VCaP (cell line): ENCODE data around the gene SFXN5.

Source experiments
- H3K27ac ChIP-seq: fragments of 450-650 bp; 2 replicates; pipeline ENCODE4 v1.5.1; 2017
- TF ChIP-seq, protein P1 (sequence below): fragments of 450-650 bp; conservative IDR thresholded peaks from 2 replicates; pipeline ENCODE4 v1.5.1; 2017; ENCODE audit warnings: mild to moderate bottlenecking, moderate library complexity

SFXN5 gene

DNA sequence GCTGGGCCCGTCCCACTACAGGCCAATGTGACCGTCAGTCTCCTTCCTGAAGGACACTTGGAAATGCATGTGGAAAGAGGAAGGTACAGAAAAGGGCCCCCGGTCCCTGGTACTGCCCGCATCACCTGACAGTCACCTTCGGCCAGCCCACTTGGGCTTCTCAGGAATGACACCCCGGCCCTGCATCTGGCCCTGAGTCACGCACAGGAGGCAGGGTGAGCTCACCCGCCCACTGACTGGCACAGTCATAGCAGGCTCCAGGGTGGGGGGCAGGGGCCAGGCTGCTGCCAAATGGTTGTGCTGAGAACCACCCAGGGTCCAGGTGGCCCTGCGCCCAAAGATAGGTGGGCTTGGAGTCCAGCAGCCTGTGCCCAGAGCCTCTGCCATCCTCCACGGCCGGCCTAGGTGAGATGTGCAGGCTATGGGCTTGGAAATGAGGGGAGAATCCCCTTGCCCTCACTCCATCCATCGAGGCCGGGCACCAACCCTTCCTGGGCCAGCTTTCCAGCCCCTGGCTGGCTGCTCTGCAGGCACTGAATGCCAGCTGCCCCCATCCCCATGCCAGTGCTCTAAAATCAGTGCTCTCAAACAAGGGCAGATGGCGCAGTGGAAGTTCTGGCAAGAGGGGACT is 140.1 kb downstream of the SFXN5 start:
- no peak overlapping the region for H3K27ac ChIP-seq
- TF ChIP-seq, protein P1, sequence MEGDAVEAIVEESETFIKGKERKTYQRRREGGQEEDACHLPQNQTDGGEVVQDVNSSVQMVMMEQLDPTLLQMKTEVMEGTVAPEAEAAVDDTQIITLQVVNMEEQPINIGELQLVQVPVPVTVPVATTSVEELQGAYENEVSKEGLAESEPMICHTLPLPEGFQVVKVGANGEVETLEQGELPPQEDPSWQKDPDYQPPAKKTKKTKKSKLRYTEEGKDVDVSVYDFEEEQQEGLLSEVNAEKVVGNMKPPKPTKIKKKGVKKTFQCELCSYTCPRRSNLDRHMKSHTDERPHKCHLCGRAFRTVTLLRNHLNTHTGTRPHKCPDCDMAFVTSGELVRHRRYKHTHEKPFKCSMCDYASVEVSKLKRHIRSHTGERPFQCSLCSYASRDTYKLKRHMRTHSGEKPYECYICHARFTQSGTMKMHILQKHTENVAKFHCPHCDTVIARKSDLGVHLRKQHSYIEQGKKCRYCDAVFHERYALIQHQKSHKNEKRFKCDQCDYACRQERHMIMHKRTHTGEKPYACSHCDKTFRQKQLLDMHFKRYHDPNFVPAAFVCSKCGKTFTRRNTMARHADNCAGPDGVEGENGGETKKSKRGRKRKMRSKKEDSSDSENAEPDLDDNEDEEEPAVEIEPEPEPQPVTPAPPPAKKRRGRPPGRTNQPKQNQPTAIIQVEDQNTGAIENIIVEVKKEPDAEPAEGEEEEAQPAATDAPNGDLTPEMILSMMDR, result no peak

DNA sequence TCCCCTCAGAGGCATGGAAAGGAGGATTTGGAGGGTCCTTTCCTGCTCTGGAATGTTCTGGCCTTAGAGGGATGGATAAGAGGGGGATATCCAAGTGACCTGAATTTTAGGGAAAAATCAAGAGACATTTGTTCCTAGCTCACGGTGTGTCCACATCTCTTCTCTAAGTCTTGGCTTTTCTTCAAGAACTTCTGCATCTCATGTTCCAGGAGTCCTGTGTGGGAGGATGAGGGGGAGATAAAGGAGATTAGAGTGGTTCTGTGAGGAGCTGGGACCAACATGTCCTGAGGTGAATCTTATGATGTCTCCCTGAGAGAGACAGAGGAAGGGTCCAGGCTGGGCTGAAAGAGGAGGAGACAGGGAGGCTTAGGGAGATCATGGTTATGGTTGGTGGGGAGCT is 142.5 kb downstream of the SFXN5 start:
- TF ChIP-seq, protein P1, result no peak
- no peak overlapping the region for H3K27ac ChIP-seq

DNA sequence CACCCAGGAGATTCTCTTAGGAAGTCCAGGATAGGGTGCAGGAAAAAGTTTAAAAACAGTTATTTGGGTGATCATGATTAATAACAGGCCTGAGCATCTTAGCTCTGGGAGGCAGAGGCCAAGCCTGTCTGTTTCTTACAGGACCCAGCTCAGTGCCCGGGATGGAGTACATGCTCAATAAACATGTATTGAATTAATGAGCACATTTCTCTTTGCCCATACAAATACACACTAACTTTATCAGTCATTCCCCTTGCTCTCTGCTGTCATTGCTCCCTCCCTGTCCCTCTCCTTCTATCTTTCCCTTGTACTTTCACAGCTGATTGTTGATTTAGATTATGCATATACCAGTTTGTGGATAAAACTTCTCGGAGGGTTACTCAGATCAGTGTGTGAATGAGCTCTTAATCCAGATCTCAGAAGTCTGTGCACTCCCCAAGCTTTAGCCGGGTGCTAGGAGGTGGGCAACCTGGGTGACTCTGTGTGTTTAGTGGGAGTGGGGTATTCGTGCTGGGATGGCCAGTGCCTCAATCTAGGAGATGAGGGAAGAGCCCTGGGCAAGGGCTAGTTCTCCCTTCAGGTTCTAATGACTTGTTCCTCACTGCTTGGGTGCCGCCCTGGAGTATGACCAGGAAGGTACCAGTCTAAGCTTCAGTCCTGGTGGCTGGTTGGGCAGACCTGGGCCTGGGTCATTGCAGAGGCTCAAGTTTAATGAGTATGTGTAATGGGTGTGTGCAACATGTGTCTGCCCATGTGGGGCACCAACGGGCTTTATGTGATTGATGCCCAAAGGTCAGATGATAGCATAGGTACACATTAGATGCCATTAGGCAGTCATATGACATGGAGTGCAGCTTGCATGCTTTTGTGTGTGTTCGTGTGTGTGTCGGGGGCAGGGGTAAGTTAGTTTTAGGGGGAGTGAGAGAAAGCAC is 143.6 kb downstream of the SFXN5 start:
- TF ChIP-seq, protein P1, result no peak
- no peak overlapping the region for H3K27ac ChIP-seq

DNA sequence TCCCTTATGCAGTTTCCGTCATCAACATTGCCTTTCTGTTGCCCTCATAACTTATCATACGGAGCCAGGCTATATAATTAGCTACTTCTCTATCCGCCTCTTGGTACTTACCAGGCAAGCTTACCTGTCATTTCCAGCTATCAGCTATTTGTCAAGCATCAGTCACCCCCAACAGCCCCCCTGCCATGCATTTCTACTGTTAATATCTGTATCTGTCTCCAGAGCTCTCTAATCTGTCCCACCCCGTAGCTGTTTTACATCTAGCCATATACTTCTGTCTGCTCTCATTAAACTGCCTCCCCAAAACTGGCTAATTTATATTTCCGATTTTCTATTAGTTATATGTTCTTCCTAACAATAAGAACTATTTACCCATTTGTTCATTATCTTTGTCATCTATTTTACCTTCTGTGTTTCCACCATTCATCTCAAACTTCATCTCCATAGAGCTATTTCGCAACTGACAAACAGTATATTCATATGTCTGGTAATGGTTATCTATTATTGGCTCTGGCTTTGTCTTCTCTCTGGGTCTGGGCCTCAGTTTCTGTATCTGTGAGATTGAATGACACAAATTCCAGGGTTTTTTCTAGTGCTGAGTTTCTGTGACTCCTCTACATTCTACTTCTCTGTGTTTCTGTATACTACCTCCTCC is 144.6 kb downstream of the SFXN5 start:
- TF ChIP-seq, protein P1, result no peak
- H3K27ac ChIP-seq, result no peak overlapping the region

DNA sequence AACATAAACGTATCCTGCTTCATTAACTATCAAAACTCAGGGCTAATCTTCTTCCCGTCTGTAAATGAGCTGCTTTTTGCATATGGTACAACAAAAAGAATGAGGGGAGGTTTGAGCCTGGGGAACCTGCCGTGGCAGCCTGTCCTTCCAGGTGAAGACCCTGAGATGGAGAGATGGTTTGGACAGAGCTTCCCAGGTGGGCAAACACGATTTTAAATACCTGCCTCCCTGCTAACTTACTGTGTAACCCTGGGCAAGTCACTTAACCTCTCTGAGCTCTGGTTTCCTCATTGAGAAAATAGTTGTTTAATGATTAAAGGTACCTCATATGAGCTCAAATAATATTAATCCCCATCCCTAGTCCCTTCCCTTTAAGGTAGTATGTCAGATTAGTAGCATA is 145.1 kb downstream of the SFXN5 start:
- TF ChIP-seq, protein P1, result no peak
- H3K27ac ChIP-seq, result no peak overlapping the region

DNA sequence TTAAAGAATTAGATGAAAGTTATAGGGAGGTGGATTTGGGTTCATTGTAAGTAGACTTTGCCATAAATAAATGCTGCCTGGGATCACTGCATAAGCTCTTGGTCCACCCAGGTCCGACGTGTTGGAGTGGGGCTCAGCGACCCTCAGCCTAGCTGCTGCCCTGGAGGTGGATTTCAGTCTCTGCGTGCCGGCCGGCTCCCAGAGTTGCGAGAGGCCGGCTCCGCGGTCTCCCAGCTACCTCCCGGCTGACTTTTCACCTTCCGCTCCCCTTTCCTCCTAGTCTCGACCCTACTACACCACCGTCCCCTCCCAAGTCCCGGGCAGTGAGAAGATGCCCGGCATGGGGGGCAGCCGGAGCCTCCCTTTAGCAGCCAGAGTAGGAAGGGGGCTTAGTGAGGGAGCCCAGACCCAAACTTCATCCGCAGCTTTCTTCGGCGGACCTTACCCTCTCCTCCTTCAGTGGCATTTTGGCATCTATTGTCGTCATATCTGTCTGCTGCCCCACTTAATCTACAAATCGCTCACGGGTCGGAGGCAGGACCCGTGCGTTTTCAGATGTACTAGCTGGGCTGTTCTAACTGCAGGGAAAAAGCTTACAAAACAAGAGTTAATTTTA is 146.1 kb downstream of the SFXN5 start:
- TF ChIP-seq, protein P1, result no peak
- H3K27ac ChIP-seq, result no peak overlapping the region
